Measurements from ENCODE around the gene SYNDIG1L.

Gene SYNDIG1L

GRCh38 chr14:74427651-74428050 lies 1.6 kb upstream of the SYNDIG1L start:
- peak in 1 of 3 experiments; percentile 17 for DNase-seq

- no peak for DNase-seq
These were observed 347 bp downstream of the SYNDIG1L start for GRCh38 chr14:74425525-74426201.

DNA sequence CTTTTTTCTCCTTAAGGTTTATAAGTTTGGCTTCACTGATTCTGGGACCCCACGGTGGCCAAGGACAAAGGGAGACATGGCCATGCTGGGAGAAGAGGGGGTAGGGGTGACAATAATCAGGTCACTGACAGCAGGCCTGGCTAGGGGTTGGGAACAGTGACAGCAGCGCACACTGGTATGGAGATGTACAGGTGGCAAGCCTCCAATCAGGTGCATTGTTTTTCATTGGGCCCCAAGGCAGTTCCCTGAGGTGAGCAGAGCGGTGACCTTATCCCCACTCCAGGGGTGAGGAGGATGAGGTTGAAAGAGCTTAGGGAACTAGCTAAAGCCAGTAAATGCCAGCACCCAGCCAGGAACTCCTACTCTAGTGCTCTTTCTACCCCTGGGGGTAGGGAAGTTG lies 1.4 kb downstream of the SYNDIG1L start:
- no peak for DNase-seq

- no peak for DNase-seq
These were observed 2.8 kb downstream of the SYNDIG1L start for GRCh38 chr14:74423246-74423645.

DNA sequence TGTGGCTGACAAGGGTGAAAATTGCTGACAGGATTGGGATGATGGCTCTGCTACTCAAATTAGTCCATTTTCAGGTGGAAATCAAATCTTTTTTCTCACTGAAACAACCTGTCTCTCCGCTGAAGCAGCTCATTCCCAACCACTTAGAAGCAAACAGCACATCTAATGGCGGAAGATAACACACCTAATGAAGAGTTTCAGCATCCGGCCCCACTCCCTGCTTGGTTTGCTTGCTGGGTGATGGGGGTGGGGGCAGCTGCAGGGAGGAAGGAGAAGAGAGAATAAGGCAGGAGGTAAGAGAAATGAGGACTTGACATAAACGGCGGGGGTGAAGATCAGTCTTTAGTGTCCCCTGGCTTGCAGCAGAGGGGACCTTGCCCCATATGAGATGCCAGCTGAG lies 4.0 kb downstream of the SYNDIG1L start:
- no peak for DNase-seq

DNA sequence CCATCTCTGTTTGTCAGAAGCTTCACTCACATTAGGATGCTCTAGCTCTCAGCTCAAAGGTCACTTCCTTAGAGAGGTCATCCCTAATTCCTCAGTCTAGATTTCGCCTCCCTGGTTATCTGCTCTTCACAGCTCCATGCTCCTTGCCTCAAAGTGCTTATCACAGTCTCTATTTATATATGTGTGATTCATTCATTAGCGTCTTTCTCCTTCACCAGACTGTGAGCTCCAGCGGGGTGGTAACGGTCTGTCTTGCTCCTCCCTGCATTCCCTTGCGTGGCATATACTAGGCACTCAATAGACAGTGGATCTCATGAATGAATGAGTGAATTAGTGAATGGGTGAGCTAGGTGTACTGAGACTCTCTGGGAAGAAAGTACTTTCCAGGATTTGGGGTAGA lies 6.9 kb downstream of the SYNDIG1L start:
- no peak for DNase-seq

DNA sequence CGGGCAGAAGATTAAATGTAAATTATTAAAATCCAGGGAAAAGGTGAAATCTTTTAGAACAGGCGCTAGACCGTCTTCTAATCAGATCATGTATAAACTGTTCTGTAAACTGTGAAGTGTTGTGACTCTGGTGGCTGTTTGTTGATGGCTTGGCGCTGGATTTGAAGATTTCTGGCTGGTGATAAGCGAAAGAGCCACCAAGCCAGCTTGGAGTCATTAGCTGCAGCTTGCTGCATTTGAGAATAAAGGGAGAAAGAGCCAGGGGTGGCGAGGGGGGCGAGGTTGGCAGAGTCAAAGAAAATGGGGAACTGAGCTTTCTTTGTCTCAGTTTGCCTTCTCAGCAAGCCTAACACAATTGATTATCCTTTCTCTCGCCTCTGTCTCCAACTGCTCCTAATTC lies 8.0 kb downstream of the SYNDIG1L start:
- no peak for DNase-seq

DNA sequence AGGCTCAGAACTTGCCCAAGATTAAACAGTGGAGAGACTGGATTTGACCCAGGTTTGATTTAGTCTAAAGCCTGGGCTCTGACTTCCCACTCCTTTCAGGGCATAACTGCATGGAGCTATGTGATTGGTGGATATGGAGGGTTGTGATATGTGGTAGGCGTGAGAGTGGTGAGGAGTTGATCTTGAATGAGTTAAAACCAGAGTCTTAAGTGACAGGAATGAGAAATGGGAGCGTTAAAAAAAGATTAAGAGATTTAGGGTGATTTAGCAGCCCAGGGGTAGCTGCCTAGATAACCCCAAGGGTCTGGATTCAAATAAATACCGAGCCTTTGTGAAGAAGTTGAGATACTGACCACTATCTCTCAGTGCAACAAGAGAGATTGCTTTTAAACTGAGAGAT lies 8.4 kb downstream of the SYNDIG1L start:
- DNase-seq: no peak

DNA sequence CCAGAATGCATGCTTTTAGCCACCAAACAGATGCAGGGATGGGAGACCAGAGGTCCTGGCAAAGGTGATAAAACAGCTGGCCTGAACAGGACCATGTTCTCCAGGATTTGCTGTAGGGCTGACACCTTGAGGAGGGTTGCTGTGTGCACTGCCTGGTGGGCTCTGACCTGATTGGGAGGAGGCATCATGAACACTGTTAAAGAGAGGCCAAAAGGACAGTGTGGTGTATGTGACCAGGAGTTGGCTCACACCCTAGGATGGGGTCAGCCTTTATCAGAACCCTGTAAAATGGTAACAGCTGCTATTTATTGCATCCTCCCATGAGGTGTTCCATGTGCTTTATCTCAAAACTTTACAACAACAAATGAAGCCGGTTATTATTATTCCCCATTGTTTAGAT lies 8.8 kb downstream of the SYNDIG1L start:
- no peak for DNase-seq

- DNase-seq: no peak
These were observed 10.9 kb downstream of the SYNDIG1L start for GRCh38 chr14:74415115-74415437.

DNA sequence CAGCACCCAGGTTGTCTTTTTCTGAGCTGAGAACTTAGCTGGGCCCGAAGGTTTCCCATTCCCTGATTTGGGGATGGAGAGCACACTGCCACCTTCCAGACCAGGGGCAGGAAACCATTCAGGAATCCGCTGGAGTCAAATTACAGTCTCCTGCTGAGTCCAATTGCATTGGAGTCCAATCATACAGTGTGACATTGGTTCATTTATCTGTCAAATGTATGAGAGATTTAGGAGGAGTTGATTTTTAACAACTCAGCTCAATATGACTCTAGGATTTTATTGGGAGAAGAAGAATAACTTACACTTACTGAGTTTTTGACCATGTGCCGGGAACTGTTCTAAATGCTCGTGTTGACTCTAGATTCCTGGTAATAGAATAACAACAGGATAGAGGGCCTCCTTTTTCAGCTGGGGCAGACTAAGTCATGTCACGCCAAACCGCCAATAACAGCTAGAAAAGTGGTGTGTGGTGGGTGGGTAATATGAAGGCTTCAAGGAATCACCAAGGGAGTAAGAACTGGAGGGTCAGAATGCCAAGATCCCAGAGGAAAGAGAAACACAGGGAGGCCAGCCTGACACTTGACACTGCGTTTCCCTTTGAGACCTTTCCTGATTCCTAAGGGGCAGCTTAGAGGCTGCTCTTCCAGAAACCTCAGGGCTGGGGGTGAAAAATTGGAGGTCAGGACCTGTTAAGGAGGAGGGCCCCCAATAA lies 11.5 kb downstream of the SYNDIG1L start:
- peak in 2 of 3 experiments; percentile 17 to 55 for DNase-seq

DNA sequence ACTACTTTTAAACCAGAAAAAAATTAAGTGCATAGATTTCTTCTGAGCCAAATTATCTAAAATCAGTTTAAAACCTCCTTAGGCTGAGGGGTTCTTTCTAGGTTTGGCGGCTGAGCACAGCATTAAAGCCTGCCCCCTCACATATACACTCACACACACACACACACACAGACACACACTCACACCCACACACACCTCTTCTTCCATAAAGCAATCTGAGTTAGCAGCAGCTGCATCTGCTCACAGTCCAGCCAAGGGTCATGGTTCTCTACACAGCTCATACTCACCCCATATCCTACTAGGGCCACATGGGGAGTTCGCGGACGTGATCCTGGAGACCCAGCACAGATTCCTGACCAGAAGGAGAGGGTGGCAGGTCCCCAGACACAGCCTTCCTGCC lies 12.4 kb downstream of the SYNDIG1L start:
- DNase-seq: no peak

GRCh38 chr14:74412753-74413152 lies 13.3 kb downstream of the SYNDIG1L start:
- DNase-seq: no peak

GRCh38 chr14:74411671-74412070 lies 14.3 kb downstream of the SYNDIG1L start:
- no peak for DNase-seq

DNA sequence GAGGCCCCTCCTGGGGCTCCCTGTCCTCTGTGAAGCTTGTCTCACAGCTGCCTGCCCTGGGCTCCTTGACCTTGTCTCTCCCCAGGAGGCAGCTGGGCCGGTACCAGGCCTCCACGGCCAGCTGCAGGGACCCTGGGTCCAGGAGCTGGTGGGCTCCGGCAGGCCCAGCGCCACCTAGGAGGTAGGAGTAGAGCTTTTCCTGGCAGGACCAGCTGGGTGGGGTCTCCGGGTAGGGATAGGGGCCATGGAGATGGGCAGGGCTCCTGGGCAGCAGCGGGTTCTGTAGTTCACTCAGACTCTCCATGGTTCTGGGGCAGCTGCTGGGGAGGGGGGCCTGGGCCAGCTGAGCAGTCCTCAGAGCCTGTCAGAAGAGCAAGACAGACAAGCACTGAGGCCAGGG lies 16.6 kb downstream of the SYNDIG1L start:
- no peak for DNase-seq

DNA sequence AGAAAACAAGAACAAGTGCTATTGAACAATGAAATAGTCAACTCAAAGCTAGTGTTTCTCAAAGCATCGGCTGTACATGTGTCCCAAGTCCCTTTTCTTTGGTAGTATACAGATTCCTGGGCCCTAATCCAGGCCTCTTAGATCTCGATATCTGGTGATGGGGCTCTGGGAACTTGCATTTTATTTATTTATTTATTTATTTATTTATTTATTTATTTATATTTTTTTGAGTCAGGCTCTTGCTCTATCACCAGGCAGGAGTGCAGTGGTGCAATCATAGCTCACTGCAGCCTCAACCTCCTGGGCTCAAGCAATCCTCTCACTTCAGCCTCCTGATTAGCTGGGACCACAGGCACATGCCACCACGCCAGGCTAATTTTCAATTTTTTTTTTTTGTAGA lies 17.1 kb downstream of the SYNDIG1L start:
- no peak for DNase-seq

GRCh38 chr14:74407801-74408154 lies 18.2 kb downstream of the SYNDIG1L start:
- DNase-seq: no peak

DNA sequence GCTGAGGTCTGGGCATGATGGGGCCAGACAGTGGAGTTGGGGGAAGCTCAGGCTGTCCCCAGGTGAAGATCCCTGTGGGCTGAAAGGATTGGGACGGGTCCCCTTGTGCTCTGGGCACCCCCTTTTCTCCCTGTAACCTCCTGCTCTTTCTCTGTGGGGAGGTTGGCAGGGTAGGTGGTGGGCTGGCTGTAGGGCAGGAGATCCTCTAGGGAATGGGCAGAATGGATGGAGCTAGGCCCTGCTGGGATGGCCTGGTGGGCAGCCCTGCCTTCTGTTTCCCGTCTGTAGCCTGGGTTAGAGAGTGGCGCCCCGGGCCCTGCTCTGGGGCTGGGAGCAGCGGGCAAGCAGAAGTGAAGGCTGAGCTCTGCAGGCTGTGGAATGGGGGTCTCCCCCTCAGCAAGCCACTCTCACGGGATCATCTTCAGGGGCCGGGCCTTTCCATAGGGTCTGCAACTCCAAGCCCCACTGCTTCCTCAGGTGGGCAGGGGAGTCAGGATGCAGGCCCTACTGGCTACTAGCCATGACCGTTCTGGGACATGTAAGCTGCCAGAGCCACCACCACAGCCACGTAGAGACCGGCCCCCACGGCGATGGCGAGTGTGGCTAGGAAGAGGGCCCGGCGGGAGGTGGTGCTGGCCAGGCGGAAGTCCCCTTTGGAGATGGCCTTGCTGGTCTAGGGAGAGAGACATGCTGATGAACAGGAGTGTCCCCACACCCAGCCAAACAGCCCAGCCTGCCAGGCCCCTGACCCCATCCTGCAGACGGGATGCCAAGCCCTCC lies 18.8 kb downstream of the SYNDIG1L start:
- DNase-seq: no peak

DNA sequence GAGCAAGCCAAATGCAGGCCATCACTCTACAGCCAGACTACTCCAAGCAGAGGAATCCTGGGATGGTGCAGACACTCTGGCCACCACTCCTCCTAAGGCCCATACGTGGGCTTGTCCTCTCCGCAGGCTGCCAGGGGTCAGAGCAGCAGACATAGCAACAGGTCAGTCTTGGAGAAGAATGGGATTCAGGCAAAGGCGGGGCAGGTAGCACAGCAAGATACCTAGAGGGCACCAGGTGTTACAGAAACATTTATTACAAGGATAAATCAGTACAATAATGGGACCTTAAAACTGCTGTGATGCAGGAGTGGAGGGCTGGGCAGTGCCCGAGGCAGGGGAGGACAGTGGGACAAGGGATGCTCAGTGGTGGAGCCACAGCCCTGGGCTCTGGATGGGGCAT lies 20.3 kb downstream of the SYNDIG1L start:
- no peak for DNase-seq

DNA sequence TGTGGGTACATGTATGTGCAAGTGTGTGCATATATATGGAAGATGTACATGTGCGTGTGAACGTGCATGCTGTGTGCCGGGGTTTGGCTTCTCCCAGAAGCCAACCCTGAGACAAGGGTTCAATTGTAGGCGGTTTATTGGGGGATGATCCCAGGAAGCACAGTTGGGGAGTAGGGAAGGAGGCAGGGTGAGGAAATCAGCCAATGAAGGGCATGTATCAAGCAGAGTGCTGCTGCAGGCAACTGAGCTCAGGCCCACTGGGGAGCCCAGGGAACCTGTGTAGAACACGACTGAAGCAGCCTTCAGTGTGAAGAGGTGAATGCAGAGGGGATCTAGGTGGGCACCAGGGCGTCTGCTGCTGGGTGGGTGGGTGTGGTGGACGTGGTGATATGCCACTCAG lies 21.6 kb downstream of the SYNDIG1L start:
- no peak for DNase-seq

DNA sequence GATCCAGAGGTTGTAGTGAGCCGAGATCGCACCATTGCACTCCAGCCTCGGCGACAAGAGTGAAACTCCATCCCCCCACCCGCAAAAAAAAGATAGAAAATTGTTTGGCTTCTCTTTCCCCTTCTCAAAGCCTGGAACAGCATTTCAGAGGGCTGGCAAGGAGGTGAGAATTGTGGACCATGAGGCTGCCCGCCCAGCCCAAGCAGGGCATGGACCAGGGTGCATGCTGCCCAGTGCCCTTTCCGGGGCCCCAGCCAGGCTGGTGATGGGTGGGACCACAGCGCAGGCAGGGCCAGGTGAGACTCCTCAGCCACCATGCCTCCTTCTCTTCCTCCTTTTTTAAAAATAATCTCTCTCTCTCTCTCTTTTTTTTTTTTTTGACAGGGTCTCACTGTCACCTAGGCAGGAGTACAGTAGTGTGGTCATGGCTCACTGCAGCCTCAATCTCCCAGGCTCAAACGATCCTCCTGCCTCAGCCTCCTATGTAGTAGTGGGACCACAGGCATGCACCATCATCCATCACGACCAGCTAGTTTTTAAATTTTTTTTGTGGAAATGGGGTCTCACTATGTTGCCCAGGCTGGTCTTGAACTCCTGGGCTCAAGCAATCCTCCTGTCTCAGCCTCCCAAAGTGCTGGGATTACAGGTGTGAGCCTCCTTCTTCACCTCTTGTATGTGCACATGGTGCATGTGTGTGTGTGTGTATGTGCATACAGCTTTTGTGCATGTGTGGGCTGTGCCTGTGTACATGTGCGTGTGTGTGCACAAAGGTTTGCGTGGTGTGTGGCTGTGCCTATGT lies 22.2 kb downstream of the SYNDIG1L start:
- no peak for DNase-seq

- DNase-seq: no peak
These were observed 23.4 kb downstream of the SYNDIG1L start for GRCh38 chr14:74402401-74403251.

All from NCI-H1417 (cell line).